OCI-LY7 (cell line): ENCODE measurements around the gene DDX42. TPM values are rescaled to one million over a fixed set of nuclear protein-coding genes. Genes with fewer than 3 reads are reported as not detected.

Experiments used
- BruUV-seq: library from RNA; stranded (reverse); fragments of 400-500 nt; replicated peaks from 2 replicates; lab custom pipeline; 2021; lab: Mats Ljungman, UMichigan
- CTCF ChIA-PET: fragments of 300-600 bp; sonication (Branson Sonifier 250); formaldehyde crosslinking; loops from one replicate; lab custom pipeline; 2022; ENCODE audit warnings: antibody characterized with exemption; ENCODE audit not compliant: unreplicated experiment; lab: Charles Lee
- POLR2A ChIA-PET: fragments of 300-600 bp; sonication (Branson Sonifier 250); formaldehyde crosslinking; loops from one replicate; lab custom pipeline; 2022; ENCODE audit warnings: antibody characterized with exemption; lab: Charles Lee
- DNase-seq: peaks from one replicate; pipeline ENCODE4 v3.0.0-alpha.2; 2015; ENCODE audit warnings: low spot score
- H2AFZ ChIP-seq: fragments of 200-600 bp; sonication (generic), shearing (Covaris generic); 2 replicates; pipeline ENCODE4 v1.6.1; 2014; ENCODE audit warnings: mild to moderate bottlenecking, antibody characterized with exemption, low read length, moderate library complexity
- H3K27ac ChIP-seq: fragments of 200-600 bp; sonication (generic); 2 replicates; pipeline ENCODE4 v1.5.1; 2014; ENCODE audit warnings: mixed run types, low read depth, mild to moderate bottlenecking, moderate library complexity, low read length, inconsistent platforms; ENCODE audit not compliant: poor library complexity, severe bottlenecking
- H3K36me3 ChIP-seq: fragments of 200-600 bp; sonication (generic); 2 replicates; pipeline ENCODE4 v1.6.1; 2014; ENCODE audit warnings: mild to moderate bottlenecking, antibody characterized with exemption, low read length, moderate library complexity, mixed read lengths; ENCODE audit not compliant: insufficient read depth
- H3K4me1 ChIP-seq: fragments of 200-600 bp; sonication (generic); 2 replicates; pipeline ENCODE4 v1.5.1; 2014; ENCODE audit warnings: mild to moderate bottlenecking, low read length; ENCODE audit not compliant: insufficient read depth, poor library complexity, severe bottlenecking
- H3K4me2 ChIP-seq: fragments of 200-600 bp; sonication (generic); 2 replicates; pipeline ENCODE4 v1.6.1; 2014; ENCODE audit warnings: mild to moderate bottlenecking, low read length
- H3K4me3 ChIP-seq: fragments of 200-600 bp; sonication (generic); 2 replicates; pipeline ENCODE4 v1.5.1; 2014; ENCODE audit warnings: mild to moderate bottlenecking, low read depth, low read length; ENCODE audit not compliant: poor library complexity, severe bottlenecking
- H3K79me2 ChIP-seq: fragments of 200-600 bp; sonication (generic); 2 replicates; pipeline ENCODE4 v1.6.1; 2016; ENCODE audit warnings: low read depth, mild to moderate bottlenecking, low read length, moderate library complexity, mixed read lengths; ENCODE audit not compliant: insufficient read depth
- H3K9me2 ChIP-seq: fragments of 200-600 bp; sonication (generic); 2 replicates; pipeline ENCODE4 v1.6.1; 2016; ENCODE audit warnings: mild to moderate bottlenecking, low read length, mixed read lengths; ENCODE audit not compliant: insufficient read depth
- H3K9me3 ChIP-seq: fragments of 200-600 bp; sonication (generic); 2 replicates; pipeline ENCODE4 v1.6.1; 2014; ENCODE audit warnings: mild to moderate bottlenecking, mixed run types, low read length, mixed read lengths
- H4K20me1 ChIP-seq: fragments of 200-600 bp; sonication (generic); 2 replicates; pipeline ENCODE4 v1.6.1; 2014; ENCODE audit warnings: mild to moderate bottlenecking, antibody characterized with exemption, low read length, moderate library complexity, mixed read lengths; ENCODE audit not compliant: insufficient read depth
- CTCF ChIP-seq: fragments of 200-600 bp; sonication (generic); conservative IDR thresholded peaks from 2 replicates; pipeline ENCODE4 v1.5.1; 2014; ENCODE audit warnings: mild to moderate bottlenecking, antibody characterized with exemption, low read length, moderate library complexity, mixed read lengths
- EZH2phosphoT487 ChIP-seq: fragments of 200-600 bp; sonication (generic); IDR thresholded peaks from 2 replicates; pipeline ENCODE4 v1.6.1; 2018; ENCODE audit warnings: low read depth, borderline replicate concordance, mild to moderate bottlenecking, mixed run types, antibody characterized with exemption, low read length, moderate library complexity, mixed read lengths
- intact Hi-C: fragments of 100-400 bp; cut with micrococcal nuclease; formaldehyde crosslinking; loops from one replicate; pipeline ENCODE4 v1.10.0; 2022; ENCODE audit not compliant: unreplicated experiment
- total RNA-seq, 2 experiments: library from RNA; depleted of rRNA in 1 of 2; stranded (reverse); fragments of >200 nt in 1 of 2; shearing (Covaris generic) in 1 of 2; gene quantifications; 2 replicates each; pipeline ENCODE4 v1.2.3, GENCODE V29; 2014 to 2022

The DDX42 gene
- total RNA-seq, 2 experiments from 2014 or later = 85.1 to 145 TPM

DNA sequence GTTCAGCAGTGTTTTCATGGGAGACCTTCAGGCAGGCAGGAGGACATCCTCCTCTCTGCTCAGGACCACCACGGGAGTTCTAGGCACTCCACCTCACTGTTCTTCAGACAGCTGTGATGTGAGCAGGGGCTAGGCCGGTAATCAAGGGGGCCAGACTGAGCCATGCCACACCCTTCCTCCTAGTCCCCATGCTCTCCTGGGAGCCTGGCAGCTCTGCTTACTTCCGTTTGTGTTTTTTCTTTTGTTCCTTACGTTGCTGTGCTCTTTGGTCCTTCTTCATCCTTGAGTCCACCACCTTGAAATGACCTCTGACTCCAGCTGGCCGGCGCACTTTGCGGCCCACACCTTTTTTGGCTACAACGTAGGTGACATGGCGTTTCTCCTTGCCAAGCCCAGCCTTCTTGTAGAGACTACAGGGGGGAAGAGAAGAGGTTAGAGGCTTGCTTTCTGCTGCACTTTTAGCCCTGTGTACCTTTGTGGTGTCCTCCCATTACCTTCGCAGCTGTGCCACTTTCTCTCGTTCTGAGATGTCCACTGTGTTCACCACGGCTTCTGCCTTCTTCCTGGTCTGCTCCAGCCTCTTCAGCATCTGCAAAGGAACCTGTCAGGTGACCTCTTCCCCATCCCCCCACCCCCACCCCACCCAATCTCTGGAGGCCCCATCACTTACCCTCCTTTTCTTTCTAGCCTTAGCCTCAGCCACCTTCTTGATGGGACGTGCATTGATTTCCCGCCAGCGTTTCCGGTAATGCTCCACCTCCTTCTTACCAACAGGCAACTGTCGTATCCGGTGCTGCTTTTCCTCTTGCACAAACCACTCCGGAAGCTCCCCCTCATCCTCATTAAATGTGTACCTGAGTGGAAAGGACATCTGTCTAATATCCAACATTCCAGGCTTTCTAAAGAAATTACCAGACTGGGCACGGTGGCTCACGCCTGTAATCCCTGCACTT, 45.9 kb downstream of the DDX42 start:
- ChIA-PET CTCF (interaction anchor here (1.3 kb wide), 1 partner anchor 15 kb away, joined by 3 read pairs; no protein-coding TSS in a partner anchor), POLR2A (interaction anchor here (0.9 kb wide), 1 partner anchor 47 kb away, joined by 3 read pairs; the partner anchor contains the start of gene CCDC47)
- Histone ChIP-seq H3K9me2 (no peaks in the 10 kb centered on the region), H3K79me2 (no peaks in the 10 kb centered on the region), H3K9me3 (no peaks in the 10 kb centered on the region), H3K4me2 (no peak overlapping the region), H3K36me3 (peaks cover 98% of the 10 kb centered on the region), H3K4me1 (peaks cover 4% of the 10 kb centered on the region), H3K27ac (no peak overlapping the region), H4K20me1 (peaks cover 4% of the 10 kb centered on the region; the same call in 1 of the 2 replicates), H3K4me3 (no peak overlapping the region), H2AFZ (no peak overlapping the region)
- no peak for DNase-seq
- intact Hi-C loops = no loop called here
- TSS peak; percentile 91 for BruUV-seq
- TF ChIP-seq CTCF (no peak), EZH2phosphoT487 (no peak)

GRCh38 chr17:63820963-63821561, 47.1 kb downstream of the DDX42 start:
- TF ChIP-seq EZH2phosphoT487 = no peak
- no peak for TF ChIP-seq CTCF
- no peak overlapping the region for H3K27ac ChIP-seq
- peaks cover 98% of the 10 kb centered on the region for H3K36me3 ChIP-seq
- ChIA-PET CTCF (interaction anchor here (1.3 kb wide), 1 partner anchor 14 kb away, joined by 3 read pairs; no protein-coding TSS in a partner anchor), POLR2A (no interaction called here)
- no peak for DNase-seq
- H3K4me3 ChIP-seq = no peak overlapping the region
- BruUV-seq = no TSS peak
- peaks cover 6% of the 10 kb centered on the region; the same call in 1 of the 2 replicates for H3K79me2 ChIP-seq
- H3K4me2 ChIP-seq = no peak overlapping the region
- no peaks in the 10 kb centered on the region for H3K9me2 ChIP-seq
- intact Hi-C loops = no loop called here
- H2AFZ ChIP-seq = no peak overlapping the region
- peaks cover 4% of the 10 kb centered on the region; the same call in 1 of the 2 replicates for H4K20me1 ChIP-seq
- H3K9me3 ChIP-seq = no peaks in the 10 kb centered on the region
- H3K4me1 ChIP-seq = peaks cover 11% of the 10 kb centered on the region
